K562 (cell line): ENCODE measurements around the gene ENTPD5. TPM values are rescaled to one million over a fixed set of nuclear protein-coding genes. Genes with fewer than 3 reads are reported as not detected.
A peak's percentile ranks its signal among the peaks of the same experiment; 100 is the strongest.

Experiments used
- E2F5 ChIP-seq: sonication (generic); formaldehyde crosslinking; IDR thresholded peaks from 2 replicates; pipeline ENCODE4 v1.8.0; 2022; ENCODE audit warnings: mild to moderate bottlenecking, missing genetic modification reagents
- HDAC6 ChIP-seq: IDR thresholded peaks from 2 replicates; pipeline ENCODE4 v1.6.1; 2012; ENCODE audit warnings: low read depth, mild to moderate bottlenecking, control low read depth, inconsistent platforms, low read length, moderate library complexity
- KLF10 ChIP-seq: fragments of 250-450 bp; sonication (Bioruptor Pico); IDR thresholded peaks from 2 replicates; pipeline ENCODE4 v1.6.1; 2021; ENCODE audit warnings: matching md5 sums
- NR2C2 ChIP-seq, 2 experiments: fragments of 200-800 bp in 1 of 2; sonication (Bioruptor generic) in 1 of 2; sonication (generic) in 1 of 2; formaldehyde crosslinking in 1 of 2; IDR thresholded peaks; 2 replicates each; pipeline versions ENCODE4 v1.6.1 to v1.8.0; 2016 to 2022; ENCODE audit warnings: mild to moderate bottlenecking in 1 of 2, missing compliant biosample characterization in 1 of 2, missing genetic modification characterization in 1 of 2, missing genetic modification reagents in 1 of 2
- PHF21A ChIP-seq: fragments of 450-650 bp; IDR thresholded peaks from 2 replicates; pipeline ENCODE4 v1.6.1; 2017; ENCODE audit warnings: low read depth, borderline replicate concordance
- PTBP1 ChIP-seq: fragments of 200-400 bp; formaldehyde crosslinking; IDR thresholded peaks from 2 replicates; pipeline ENCODE4 v1.6.1; 2017; ENCODE audit warnings: low read depth, low read length
- SIX5 ChIP-seq, 2 experiments: IDR thresholded peaks; 2 replicates each; pipeline ENCODE4 v1.6.1; 2011; ENCODE audit warnings: low read length in 2 of 2, borderline replicate concordance in 1 of 2, low read depth in 1 of 2, mild to moderate bottlenecking in 1 of 2, moderate library complexity in 1 of 2; ENCODE audit not compliant: insufficient read depth in 1 of 2
- SRSF1 ChIP-seq: fragments of 200-400 bp; formaldehyde crosslinking; IDR thresholded peaks from 2 replicates; pipeline ENCODE4 v1.6.1; 2017; ENCODE audit warnings: mild to moderate bottlenecking, low read depth, low read length, moderate library complexity
- TAF1 ChIP-seq: IDR thresholded peaks from 2 replicates; pipeline ENCODE4 v1.6.1; 2011; ENCODE audit warnings: mild to moderate bottlenecking, low read length, moderate library complexity; ENCODE audit not compliant: insufficient read depth, control insufficient read depth, severe bottlenecking; ENCODE audit errors: extremely low read depth
- TCF7L2 ChIP-seq: fragments of 150-350 bp; IDR thresholded peaks from 2 replicates; pipeline ENCODE4 v1.6.1; 2016; ENCODE audit warnings: low read depth, mild to moderate bottlenecking, low read length, moderate library complexity
- TSHZ1 ChIP-seq: fragments of 250-450 bp; sonication (Bioruptor Pico); IDR thresholded peaks from 2 replicates; pipeline ENCODE4 v1.4.0; 2020; ENCODE audit warnings: mild to moderate bottlenecking, moderate library complexity
- U2AF2 ChIP-seq: fragments of 200-400 bp; formaldehyde crosslinking; optimal IDR thresholded peaks from 2 replicates; pipeline ENCODE3; 2017; ENCODE audit warnings: low read depth, mild to moderate bottlenecking, low read length
- ZFP1 ChIP-seq: fragments of 450-650 bp; formaldehyde crosslinking; IDR thresholded peaks from 2 replicates; pipeline ENCODE4 v1.4.0; 2020; ENCODE audit warnings: mild to moderate bottlenecking, mixed read lengths
- ZNF282 ChIP-seq: sonication (generic); formaldehyde crosslinking; IDR thresholded peaks from 2 replicates; pipeline ENCODE4 v1.8.1; 2023; ENCODE audit warnings: missing genetic modification reagents
- ZNF324 ChIP-seq: fragments of 250-450 bp; sonication (Bioruptor Pico); IDR thresholded peaks from 2 replicates; pipeline ENCODE4 v1.4.0; 2020; ENCODE audit warnings: mild to moderate bottlenecking
- ZNF644 ChIP-seq: fragments of 200-800 bp; sonication (Bioruptor generic); IDR thresholded peaks from 2 replicates; pipeline ENCODE4 v1.6.1; 2016; ENCODE audit warnings: low read depth, missing genetic modification characterization, missing compliant biosample characterization
- polyA plus RNA-seq, 8 experiments: library from polyadenylated mRNA; depleted of rRNA in 4 of 8; stranded (reverse) in 5 of 8; unstranded in 3 of 8; fragments of >200 nt; fragmentation: Nextera tagmentation in 2 of 8; fragmentation: Illumina TruSeq in 1 of 8; extraction: Ambion mirVana in 2 of 8; extraction: Trizol in 1 of 8; gene quantifications; 2 replicates each; pipeline versions ENCODE4 v1.2.1 to v1.2.3, GENCODE V29; 2011 to 2014; ENCODE audit warnings: inconsistent platforms in 1 of 8, missing spikeins in 1 of 8
- total RNA-seq, 7 experiments: library from RNA; depleted of rRNA in 6 of 7; stranded (reverse); fragments of >200 nt in 6 of 7; fragmentation: Illumina TruSeq in 2 of 7; extraction: Trizol in 2 of 7; gene quantifications; 2 replicates each; pipeline versions ENCODE4 v1.2.1 to v1.2.3, GENCODE V29; 2011 to 2021; ENCODE audit warnings: low replicate concordance in 1 of 7
- TF ChIP-seq, protein P1 (sequence below), 2 experiments: fragments of 150-350 bp in 1 of 2; IDR thresholded peaks; 2 replicates each; pipeline ENCODE4 v1.6.1; 2012 to 2016; ENCODE audit warnings: low read depth in 2 of 2, low read length in 2 of 2, mild to moderate bottlenecking in 1 of 2, moderate library complexity in 1 of 2
- TF ChIP-seq, protein P2 (sequence below): fragments of 250-450 bp; sonication (Bioruptor Pico); IDR thresholded peaks from 2 replicates; pipeline ENCODE4 v1.8.0; 2021; ENCODE audit warnings: moderate library complexity, mild to moderate bottlenecking, inconsistent platforms

Gene ENTPD5
- total and polyA plus RNA-seq, 9 of the 15 experiments (the other 6 are each of a cell fraction or from before 2014, with no cell fraction given), result 2.7 to 15.3 (median 10.3) TPM

DNA sequence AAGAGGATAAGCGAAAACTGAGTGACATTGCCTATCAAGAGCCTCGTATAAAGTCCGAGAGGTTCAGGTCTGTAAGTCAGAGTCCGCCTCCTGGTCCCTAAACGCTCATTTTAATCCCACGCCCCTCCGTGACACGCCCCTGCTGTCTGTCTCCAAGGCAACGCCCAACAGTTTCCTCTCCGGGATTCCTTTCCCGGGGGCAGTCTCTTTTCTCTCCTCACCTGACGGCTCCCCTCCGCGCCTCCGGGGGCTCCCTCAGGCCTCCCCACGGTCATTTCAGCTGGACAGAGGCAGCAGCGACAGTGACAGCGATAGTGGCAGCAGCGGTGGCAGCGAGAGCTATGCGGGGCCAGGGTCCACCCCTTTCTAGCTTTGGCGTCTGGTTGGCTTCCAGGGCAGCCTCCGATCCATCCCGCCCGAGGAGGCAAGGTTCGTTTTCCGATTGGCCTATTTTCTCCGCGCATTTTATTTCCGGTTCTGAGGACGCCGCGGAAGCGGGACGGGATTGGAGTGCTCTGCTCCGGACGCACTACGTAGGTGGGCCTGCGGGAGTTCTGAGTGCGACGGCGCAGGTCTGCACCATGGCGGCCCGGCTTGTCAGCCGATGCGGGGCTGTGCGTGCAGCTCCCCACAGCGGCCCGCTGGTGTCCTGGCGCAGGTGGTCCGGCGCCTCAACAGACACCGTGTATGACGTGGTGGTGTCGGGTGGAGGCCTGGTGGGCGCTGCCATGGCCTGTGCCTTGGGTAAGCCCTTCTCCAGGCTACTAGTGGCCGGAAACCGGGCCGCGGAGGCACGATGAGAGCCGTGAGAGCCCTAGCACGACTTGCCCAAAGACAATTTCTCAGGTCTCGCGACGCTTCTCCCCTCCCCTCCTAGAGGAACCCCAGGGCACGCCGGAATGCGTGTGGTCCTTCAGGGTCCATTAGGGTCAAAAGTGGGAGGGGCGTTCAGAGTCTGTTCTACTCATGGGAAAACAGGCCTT is 69.0 kb downstream of the ENTPD5 start, which contains the start of the genes COQ6 and FAM161B (continued):
- TF ChIP-seq PTBP1, result no peak
- TF ChIP-seq KLF10 (CRISPR knock-in tag), result no peak
- no peak for TF ChIP-seq PHF21A
- no peak for TF ChIP-seq TSHZ1
- peak; percentile 70; the same call in 1 of the 2 replicates for TF ChIP-seq NR2C2 (CRISPR knock-in tag; IDR thresholded peaks at IDR 0.05)
- peak; percentile 99 for TF ChIP-seq NR2C2 (tag; IDR thresholded peaks at IDR 0.05)
- TF ChIP-seq, protein P1, sequence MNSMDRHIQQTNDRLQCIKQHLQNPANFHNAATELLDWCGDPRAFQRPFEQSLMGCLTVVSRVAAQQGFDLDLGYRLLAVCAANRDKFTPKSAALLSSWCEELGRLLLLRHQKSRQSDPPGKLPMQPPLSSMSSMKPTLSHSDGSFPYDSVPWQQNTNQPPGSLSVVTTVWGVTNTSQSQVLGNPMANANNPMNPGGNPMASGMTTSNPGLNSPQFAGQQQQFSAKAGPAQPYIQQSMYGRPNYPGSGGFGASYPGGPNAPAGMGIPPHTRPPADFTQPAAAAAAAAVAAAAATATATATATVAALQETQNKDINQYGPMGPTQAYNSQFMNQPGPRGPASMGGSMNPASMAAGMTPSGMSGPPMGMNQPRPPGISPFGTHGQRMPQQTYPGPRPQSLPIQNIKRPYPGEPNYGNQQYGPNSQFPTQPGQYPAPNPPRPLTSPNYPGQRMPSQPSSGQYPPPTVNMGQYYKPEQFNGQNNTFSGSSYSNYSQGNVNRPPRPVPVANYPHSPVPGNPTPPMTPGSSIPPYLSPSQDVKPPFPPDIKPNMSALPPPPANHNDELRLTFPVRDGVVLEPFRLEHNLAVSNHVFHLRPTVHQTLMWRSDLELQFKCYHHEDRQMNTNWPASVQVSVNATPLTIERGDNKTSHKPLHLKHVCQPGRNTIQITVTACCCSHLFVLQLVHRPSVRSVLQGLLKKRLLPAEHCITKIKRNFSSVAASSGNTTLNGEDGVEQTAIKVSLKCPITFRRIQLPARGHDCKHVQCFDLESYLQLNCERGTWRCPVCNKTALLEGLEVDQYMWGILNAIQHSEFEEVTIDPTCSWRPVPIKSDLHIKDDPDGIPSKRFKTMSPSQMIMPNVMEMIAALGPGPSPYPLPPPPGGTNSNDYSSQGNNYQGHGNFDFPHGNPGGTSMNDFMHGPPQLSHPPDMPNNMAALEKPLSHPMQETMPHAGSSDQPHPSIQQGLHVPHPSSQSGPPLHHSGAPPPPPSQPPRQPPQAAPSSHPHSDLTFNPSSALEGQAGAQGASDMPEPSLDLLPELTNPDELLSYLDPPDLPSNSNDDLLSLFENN (IDR thresholded peaks at IDR 0.05; ENCODE audit: low read depth in 2 of 2, low read length in 2 of 2), result no peak
- no peak for TF ChIP-seq E2F5 (CRISPR knock-in tag)
- no peak for TF ChIP-seq U2AF2
- TF ChIP-seq SIX5 (IDR thresholded peaks at IDR 0.05; ENCODE audit: borderline replicate concordance in 1 of 2, insufficient read depth in 1 of 2, low read depth in 1 of 2, low read length in 2 of 2), result no peak
- no peak for TF ChIP-seq ZNF282 (CRISPR knock-in tag)
- no peak for TF ChIP-seq ZFP1 (CRISPR knock-in tag)
- TF ChIP-seq ZNF644, result no peak
- TF ChIP-seq TCF7L2, result no peak
- TF ChIP-seq TAF1, result peak; percentile 57
- no peak for TF ChIP-seq HDAC6
- TF ChIP-seq, protein P2, sequence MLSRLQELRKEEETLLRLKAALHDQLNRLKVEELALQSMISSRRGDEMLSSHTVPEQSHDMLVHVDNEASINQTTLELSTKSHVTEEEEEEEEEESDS (CRISPR knock-in tag), result no peak
- no peak for TF ChIP-seq SRSF1
- no peak for TF ChIP-seq ZNF324
